Osteoblast (primary cell): ENCODE data around the gene PCED1B. TPM values are rescaled to one million over a fixed set of nuclear protein-coding genes. Genes with fewer than 3 reads are reported as not detected.
A peak's percentile ranks its signal among the peaks of the same experiment; 100 is the strongest.

Source experiments
- DNase-seq: peaks from one replicate; pipeline ENCODE4 v3.0.0; 2011; ENCODE audit warnings: low spot score, mixed read lengths; ENCODE audit not compliant: insufficient read length; ENCODE audit errors: missing footprints
- H2AFZ ChIP-seq: 2 replicates; pipeline ENCODE4 v1.6.0; 2011; ENCODE audit warnings: mild to moderate bottlenecking, low read length
- H3K27ac ChIP-seq: 2 replicates; pipeline ENCODE4 v1.5.1; 2011; ENCODE audit warnings: mild to moderate bottlenecking, low read depth, low read length, moderate library complexity
- H3K27me3 ChIP-seq: 2 replicates; pipeline ENCODE4 v1.6.0; 2012; ENCODE audit warnings: mild to moderate bottlenecking, control low read depth, inconsistent platforms, low read length, moderate library complexity; ENCODE audit not compliant: insufficient read depth
- H3K36me3 ChIP-seq: 2 replicates; pipeline ENCODE4 v1.5.1; 2011; ENCODE audit warnings: mild to moderate bottlenecking, low read length, control low read depth, moderate library complexity; ENCODE audit not compliant: insufficient read depth
- H3K4me1 ChIP-seq: 2 replicates; pipeline ENCODE4 v1.5.1; 2011; ENCODE audit warnings: mild to moderate bottlenecking, low read length, control low read depth, moderate library complexity; ENCODE audit not compliant: insufficient read depth
- H3K4me2 ChIP-seq: 2 replicates; pipeline ENCODE4 v1.6.0; 2011; ENCODE audit warnings: mild to moderate bottlenecking, low read length; ENCODE audit not compliant: insufficient read depth
- H3K4me3 ChIP-seq: fragments of 200-600 bp; sonication (generic); 3 replicates; pipeline ENCODE4 v1.5.1; 2012; ENCODE audit warnings: mild to moderate bottlenecking, low read length, inconsistent platforms; ENCODE audit not compliant: insufficient read depth
- H3K79me2 ChIP-seq: 2 replicates; pipeline ENCODE4 v1.6.0; 2012; ENCODE audit warnings: mild to moderate bottlenecking, low read length, control low read depth, inconsistent platforms; ENCODE audit not compliant: insufficient read depth
- H3K9me3 ChIP-seq: 2 replicates; pipeline ENCODE4 v1.5.1; 2011; ENCODE audit warnings: low read depth, low read length, control low read depth
- H4K20me1 ChIP-seq: 2 replicates; pipeline ENCODE4 v1.6.0; 2012; ENCODE audit warnings: mild to moderate bottlenecking, low read length, control low read depth; ENCODE audit not compliant: insufficient read depth
- CTCF ChIP-seq: IDR thresholded peaks from 2 replicates; pipeline ENCODE4 v1.5.1; 2011; ENCODE audit warnings: mild to moderate bottlenecking, low read depth, low read length, moderate library complexity; ENCODE audit errors: extremely low read depth
- total RNA-seq: library from RNA; depleted of rRNA; stranded (reverse); fragments of >200 nt; gene quantifications from 2 replicates; pipeline ENCODE4 v1.2.3, GENCODE V29; 2012

The PCED1B gene
- total RNA-seq, 1 donor: 0.36 TPM

GRCh38 chr12:47074757-47075156 lies 4.7 kb upstream of the PCED1B start:
- Histone ChIP-seq H4K20me1 (peaks cover 3% of the 10 kb centered on the region), H3K4me1 (peaks cover 19% of the 10 kb centered on the region), H2AFZ (no peak overlapping the region), H3K36me3 (peaks cover 12% of the 10 kb centered on the region), H3K4me3 (no peak overlapping the region), H3K9me3 (no peaks in the 10 kb centered on the region), H3K27me3 (no peaks in the 10 kb centered on the region), H3K4me2 (no peak overlapping the region), H3K79me2 (peaks cover 34% of the 10 kb centered on the region), H3K27ac (no peak overlapping the region)
- DNase-seq: no peak
- TF ChIP-seq CTCF: no peak

GRCh38 chr12:47075192-47076084 lies 4.0 kb upstream of the PCED1B start:
- H3K4me2 ChIP-seq: peak overlapping the region; percentile 82
- no peak overlapping the region for H3K27ac ChIP-seq
- DNase-seq: no peak
- peaks cover 34% of the 10 kb centered on the region for H3K79me2 ChIP-seq
- H3K9me3 ChIP-seq: no peaks in the 10 kb centered on the region
- H3K36me3 ChIP-seq: peaks cover 12% of the 10 kb centered on the region
- no peaks in the 10 kb centered on the region for H3K27me3 ChIP-seq
- peaks cover 3% of the 10 kb centered on the region for H4K20me1 ChIP-seq
- H3K4me1 ChIP-seq: peaks cover 19% of the 10 kb centered on the region
- H3K4me3 ChIP-seq: no peak overlapping the region
- no peak for TF ChIP-seq CTCF
- H2AFZ ChIP-seq: no peak overlapping the region

GRCh38 chr12:47077206-47078085 lies 2.0 kb upstream of the PCED1B start:
- Histone ChIP-seq H4K20me1 (peaks cover 3% of the 10 kb centered on the region), H3K79me2 (peaks cover 34% of the 10 kb centered on the region), H3K27me3 (no peaks in the 10 kb centered on the region), H3K4me2 (peak overlapping the region; percentile 82), H3K4me3 (peak overlapping the region; percentile 82), H3K27ac (peak overlapping the region; percentile 10), H3K4me1 (peaks cover 36% of the 10 kb centered on the region), H3K9me3 (no peaks in the 10 kb centered on the region), H2AFZ (peak overlapping the region; percentile 27), H3K36me3 (peaks cover 12% of the 10 kb centered on the region)
- no peak for TF ChIP-seq CTCF
- DNase-seq: no peak

GRCh38 chr12:47078086-47078395 lies 1.4 kb upstream of the PCED1B start:
- no peak overlapping the region for H3K27ac ChIP-seq
- no peaks in the 10 kb centered on the region for H3K27me3 ChIP-seq
- no peak overlapping the region for H2AFZ ChIP-seq
- H3K4me2 ChIP-seq: peak overlapping the region; percentile 82
- no peak for TF ChIP-seq CTCF
- no peak for DNase-seq
- H3K79me2 ChIP-seq: peaks cover 34% of the 10 kb centered on the region
- H3K9me3 ChIP-seq: no peaks in the 10 kb centered on the region
- H3K36me3 ChIP-seq: peaks cover 12% of the 10 kb centered on the region
- H4K20me1 ChIP-seq: peaks cover 3% of the 10 kb centered on the region
- peak overlapping the region; percentile 82 for H3K4me3 ChIP-seq
- peaks cover 41% of the 10 kb centered on the region for H3K4me1 ChIP-seq
